Pons (tissue), 1 donor: ENCODE data around the gene YIPF2.
"Not testable (repeated sequence)": the region's sequence is repeated elsewhere in the genome, so short reads cannot be mapped to it uniquely, and the experiment has no call there.

ENCODE experiments used
- DNase-seq: peaks from one replicate; pipeline ENCODE4 v3.0.0-alpha.2; 2016; ENCODE audit warnings: low spot score

Gene YIPF2

DNA sequence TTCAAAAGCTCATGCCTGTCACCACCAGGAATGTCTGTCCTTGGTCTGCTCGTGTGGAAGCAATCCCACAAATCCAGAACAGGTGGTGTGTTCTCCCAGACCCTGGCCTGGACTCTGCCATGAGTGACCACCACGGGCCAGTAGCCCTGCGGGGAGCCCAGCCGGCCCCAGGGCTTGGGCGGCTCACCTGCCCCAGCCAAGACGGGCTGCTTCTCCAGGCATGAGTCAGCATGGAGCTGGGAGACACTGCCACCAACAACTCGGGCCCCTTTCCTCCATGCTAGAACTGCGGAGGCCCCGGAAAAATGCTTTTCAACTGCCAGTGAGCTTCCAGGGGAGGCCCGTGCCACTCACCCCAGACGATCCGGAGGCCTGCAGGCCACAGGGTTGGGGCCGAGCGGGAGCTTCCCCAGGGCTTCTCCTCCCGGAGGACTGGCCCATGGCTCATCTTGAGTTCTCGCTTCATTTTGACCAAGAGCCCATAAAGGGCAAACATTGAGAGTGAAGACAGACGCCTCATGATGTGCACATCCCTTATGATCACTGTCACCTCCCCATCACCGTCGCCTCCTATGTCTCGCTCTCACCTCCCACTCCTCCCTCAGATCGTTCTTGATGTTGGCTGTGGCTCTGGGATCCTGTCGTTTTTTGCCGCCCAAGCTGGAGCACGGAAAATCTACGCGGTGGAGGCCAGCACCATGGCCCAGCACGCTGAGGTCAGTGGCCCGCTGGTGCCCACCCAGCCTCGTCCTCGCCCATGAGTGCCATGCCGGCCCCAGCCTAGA is 16.7 kb downstream of the YIPF2 start:
- DNase-seq, result no peak

DNA sequence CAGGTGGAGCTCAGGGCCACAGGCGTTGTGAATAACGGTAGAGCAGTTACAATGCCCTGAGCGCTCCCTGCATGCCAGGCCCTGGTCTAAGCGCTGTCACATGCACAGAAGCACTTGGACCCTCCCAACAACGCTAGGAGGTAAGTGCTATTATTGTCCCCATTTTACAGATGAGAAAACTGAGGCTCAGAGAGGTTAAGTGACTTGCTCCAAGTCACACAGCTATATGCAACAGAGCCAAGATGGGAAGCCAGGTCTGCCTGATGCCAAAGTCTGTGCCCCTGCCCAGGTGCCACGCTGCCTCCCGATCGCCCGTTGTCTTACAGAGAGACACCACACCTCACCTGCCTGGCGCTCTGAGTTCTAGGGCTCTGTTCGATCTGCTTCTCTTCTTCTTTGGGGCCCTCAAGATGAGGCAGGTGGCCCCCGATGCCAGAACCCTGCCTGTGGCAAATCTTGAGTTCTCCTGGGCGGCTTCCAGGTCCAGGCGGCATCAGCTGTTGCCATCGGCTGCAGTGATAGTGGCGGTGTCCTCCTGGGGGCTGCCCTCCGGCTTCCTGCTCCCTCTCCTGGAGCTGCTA is 20.0 kb downstream of the YIPF2 start:
- no peak for DNase-seq

DNA sequence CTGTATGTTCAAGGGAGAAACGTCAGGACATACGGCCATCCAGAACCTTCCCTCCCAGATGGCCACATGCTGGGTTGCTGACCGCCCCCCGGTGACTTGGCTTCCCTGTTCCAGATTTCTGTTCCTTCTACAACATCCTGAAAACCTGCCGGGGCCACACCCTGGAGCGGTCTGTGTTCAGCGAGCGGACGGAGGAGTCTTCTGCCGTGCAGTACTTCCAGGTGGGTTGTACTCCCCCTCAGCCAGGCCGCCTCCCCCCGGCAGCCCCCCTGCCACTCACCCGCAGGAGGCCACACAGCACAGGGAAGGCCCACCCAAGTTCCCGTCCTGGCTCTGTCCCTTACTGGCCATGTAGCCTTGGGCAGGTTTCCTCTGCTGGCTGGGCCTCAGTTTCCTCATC is 20.5 kb downstream of the YIPF2 start:
- DNase-seq, result no peak

DNA sequence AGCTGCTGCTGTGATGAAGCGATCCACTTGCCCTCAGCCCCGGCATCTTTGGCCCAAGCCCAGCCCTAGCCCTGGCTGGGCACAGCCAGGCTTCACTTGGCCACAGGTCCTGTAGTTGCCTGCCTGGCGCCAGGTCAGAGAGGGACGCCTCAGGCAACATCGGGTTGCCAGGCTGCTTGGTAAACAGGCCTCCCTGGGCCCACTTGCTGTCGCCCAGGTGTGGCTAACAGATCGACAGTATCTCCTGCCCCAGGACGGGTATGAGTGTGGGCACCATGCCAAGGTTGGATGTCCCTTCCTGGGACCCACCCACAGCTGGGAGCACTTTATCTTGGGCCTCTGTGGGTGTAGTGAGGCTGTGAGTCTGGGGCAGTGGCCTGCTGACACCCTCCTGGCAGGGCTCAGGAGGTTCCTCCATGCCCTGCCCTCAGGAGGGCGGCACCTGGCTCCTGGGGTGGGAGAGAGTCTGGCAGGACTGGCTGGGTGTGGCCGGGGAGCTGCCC is 29.2 kb downstream of the YIPF2 start:
- peak; percentile 19 for DNase-seq

DNA sequence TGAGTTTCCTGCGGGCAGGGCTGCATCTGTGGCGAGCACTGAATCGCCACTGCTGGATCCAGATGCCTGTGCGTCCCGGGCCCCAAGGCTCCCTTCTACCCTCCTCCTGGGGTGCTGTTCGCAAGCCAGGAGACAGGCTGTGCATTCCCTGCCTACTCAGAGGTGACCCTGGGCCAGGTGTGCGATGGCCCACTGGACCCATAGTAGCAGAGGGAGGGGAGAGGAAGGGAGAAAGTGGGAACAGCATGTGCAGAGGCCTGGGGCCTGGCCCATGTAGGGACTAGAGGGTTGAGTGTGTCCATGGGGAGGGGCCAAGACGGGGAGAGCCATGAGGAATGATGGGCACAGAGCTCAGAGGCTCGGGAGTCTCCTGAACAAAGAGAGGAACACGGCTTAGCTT is 29.8 kb downstream of the YIPF2 start:
- no peak for DNase-seq

DNA sequence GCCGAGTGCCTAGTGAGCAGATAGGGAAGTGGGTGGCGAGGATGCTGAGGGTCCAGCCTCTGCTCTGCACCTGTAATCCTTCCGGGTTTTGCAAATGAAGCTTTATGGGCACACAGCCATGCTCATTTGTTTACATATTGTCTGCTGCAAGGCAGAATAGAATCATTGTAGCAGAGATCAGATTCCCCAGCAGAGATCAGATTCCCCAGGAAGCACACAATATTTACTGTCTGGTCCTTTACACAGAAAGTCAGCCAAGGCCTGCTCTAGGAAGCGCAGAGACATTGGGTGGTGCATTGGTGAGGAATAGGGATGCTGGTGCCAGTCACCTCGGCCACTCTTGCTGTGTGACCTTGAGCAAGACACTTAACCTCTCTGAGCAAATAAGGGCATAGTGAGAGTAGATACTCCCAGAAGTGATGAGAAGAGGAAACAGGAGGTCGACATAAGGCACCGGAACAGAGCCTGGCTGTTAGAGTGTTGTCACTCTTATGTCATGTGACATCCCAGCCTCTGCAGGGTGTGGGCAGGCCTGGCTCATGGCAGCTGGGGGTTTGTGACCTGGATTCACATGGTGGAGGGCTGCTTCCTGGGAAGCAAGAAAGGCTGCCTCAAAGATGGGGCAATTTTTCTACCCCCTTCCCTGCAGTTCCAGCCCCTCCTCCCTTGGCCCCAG is 31.4 kb downstream of the YIPF2 start:
- DNase-seq, result no peak

DNA sequence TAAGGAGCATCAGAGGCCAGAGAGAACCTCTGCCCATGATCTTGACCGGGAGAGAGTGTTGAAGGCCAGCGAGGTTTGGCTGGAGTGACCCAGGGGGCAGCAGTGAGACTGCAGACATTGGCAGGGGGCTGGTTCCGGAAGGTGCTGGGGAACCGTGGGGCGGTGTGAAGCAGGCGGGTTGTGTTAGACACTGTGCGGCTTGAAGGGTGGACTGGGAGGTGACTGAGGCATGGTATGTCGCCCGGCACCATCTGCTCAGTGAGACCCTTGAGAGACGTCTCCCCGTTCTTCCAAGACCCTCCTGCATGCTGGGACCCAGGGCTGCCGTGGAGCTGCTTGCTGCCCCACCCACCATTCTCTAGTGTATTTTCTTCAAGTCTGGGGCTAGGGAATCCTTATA is 32.5 kb downstream of the YIPF2 start:
- no peak for DNase-seq

DNA sequence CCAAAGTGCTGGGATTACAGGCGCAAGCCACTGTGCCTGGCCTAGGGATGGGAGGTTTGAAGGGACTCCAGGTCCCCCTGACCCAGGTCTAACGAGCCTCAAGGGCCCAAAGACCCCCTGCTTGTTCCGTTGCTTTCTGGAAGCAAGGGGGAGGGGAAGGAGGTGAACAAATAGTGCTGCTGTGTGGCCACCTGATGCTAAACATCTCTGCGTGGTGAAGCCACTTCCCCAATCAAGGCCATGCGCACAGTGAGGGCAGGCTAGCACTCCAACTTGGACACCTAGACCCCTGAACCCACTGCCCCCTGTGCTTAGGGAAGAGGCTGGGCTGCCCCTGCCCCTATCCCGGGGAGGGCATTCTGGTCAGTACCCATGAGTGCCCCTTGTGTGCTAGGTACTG is 33.1 kb downstream of the YIPF2 start:
- no peak for DNase-seq

DNA sequence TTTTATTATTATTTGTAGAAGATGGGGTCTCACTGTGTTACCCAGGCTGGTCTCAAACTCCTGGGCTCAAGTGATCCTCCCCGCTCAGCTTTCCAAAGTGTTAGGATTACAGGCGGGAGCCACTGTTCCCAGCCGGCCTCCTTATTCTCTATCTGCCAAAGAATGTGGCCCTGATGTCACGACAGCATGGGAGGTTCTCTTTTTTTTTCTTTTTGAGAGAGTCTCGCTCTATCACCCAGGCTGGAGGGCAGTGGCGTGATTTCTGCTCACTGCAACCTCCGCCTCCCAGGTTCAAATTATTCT is 33.6 kb downstream of the YIPF2 start:
- no peak for DNase-seq

DNA sequence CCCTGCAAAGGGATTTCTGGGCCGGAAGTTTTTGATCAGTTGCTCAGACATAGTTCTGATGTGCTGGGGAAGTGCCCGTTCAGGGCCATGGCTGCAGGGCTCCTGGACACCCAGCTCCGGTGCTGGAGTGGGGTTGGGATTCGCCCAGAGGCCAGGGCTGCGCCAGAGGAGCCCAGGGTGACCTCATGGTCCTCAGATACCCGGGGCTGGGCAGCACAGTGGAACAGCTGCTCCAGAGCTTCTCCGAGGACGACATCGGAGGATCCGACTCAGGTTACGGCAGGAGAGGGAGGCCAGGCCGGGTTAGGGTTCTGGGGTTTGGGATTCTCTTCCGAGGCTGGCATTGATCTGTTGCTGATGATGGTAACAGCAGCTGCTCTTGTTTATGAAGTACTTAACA is 36.2 kb downstream of the YIPF2 start:
- DNase-seq, result no peak

DNA sequence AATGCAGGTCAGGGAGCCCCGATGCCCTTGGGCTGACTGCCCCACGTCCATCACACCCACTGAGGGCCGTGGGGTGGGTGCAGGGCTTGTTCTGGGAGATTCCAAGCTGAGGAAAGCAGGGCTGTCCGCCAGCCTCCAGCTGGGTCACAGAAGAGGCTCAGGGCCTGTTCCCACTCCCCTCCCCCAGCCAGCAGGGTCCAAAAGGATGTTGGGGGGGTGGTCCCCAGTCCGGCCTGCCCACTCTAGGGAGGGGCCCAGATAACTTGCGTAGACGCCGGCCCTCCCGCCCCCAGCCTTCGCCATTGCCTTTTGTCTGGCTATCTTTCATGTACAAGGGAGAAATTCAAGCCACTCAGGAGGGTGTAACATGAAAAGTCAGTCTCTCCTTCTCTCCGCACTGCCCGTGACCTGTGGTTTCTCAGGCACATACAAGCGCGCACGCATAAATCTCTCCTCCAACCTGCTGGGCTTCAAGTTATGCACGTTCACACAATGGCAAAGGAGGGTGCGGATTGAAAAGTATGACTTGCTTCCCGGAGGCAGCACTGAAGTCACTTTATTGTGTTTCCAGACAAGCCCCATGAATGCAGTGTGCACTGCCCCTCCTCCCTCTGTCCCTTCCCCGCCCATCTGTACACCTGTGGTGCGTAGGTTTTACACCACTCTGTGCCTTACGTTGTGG is 36.9 kb downstream of the YIPF2 start:
- DNase-seq, result no peak

DNA sequence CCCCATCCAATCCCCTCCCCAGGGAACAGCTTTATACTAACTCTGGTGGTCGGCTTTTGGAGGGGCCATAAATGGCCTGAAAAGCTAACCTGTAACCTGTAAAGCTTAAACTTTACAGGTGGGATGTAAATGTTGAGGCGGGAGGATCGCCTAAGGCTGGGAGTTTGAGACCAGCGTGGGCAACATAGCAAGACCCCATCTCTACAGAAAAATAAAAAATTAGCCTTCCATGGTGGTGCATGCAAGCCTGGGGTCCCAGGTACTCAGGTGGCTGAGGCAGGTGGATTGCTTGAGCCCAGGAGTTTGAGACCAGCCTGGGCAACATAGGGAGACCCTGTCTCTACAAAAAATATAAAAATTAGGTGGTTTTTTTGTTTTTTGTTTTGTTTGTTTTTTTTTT is 38.6 kb downstream of the YIPF2 start:
- DNase-seq, result no peak

DNA sequence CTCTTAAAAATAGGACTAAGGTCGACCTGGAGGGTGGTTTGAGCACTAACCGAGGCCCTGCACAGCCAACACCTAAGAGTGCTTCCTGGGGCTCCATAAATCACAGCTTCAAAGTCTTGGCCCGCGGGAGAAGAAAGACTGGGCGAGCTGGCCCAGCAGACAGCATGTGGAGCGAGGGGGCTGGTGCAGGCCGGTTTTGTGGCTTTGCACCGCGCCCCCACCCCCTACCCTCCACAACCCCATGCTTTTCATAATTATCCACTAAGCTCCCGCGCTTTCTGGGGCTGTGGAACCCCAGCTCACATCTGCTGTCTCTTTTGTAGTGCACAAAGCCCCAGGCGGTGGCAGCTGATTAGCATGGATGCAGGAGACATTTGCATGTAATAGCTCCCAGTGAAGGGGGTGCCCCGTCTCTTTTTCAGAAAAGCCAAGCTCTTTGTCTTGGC is 40.0 kb downstream of the YIPF2 start:
- DNase-seq, result no peak

DNA sequence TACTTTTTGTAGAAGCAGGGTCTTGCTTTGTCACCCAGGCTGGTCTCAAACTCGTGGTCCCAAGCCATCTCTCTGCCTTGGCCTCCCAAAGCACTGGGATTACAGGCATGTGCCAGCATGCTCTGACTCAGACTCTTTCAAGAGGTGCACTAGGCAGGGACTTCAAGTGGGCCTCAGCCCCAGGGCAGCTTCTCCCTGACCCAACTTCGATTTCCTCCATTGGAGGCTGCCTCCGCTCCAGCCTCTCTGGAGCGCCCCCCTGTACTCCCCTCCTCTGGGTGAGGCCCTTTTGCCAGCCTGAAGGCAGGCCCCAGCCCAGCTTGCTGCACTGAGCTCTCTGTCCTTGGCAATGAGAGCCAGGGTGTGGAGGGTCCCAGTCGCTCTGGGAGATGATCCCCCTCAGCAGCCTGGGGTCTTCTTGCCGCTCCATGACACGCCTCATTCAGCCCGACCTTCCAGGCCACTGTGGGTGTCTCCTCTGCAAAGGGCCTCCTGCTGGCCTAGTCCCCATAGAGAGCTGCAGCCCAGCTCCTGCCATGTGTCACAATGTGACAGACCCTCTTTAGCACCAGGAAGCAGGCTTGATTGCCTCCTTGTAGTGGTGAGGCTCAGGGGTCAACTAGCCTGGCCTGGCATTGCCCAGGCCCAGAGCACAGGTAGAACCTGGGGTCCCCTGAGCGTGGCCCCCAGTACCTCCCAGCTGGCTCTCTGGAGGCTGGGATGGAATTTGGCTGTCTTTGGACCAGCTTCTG is 40.6 kb downstream of the YIPF2 start:
- DNase-seq, result no peak

DNA sequence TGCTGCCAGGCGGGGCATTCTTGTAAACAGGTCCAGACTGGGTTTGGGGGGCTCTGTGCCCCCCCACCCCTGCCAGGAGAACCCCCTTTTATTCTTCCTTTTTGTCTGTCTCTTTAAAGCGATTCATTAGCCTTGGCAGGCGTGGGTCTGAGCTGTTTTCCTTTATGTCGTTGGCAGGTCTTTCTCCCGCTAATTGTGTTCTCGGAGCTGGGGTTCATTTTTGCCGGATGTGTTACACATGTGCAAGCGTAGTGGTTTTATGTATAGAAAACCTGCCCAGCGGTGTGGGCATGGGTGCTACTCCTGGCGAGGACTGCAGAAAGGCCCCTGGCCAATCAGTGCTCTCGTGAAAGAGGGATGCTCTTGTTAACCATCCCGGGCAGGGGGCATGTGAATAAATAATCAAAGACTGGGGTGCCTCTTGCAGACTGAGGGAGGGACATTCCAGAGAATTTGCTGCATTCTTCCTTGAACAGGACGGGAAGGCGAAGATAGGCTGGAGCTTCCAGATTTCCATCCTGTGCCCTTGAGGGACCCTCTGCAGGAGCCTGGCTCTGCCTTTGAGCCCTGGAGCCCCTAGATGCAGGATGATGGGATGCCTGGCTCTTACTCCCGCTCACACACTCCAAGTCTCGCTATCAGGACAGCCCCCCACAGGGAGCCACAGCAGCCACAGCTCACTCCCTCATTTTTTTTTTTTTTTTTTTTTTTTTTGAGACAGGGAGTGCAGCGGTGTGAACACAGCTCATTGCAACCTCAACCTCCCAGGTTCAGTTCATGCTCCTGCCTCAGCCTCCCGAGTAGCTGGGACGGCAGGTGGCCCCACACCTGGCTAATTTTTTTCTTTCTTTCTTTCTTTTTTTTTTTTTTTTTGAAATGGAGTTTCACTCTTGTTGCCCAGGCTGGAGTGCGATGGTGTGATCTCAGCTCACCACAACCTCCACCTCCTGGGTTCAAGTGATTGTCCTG is 43.0 kb downstream of the YIPF2 start:
- DNase-seq, result no peak

DNA sequence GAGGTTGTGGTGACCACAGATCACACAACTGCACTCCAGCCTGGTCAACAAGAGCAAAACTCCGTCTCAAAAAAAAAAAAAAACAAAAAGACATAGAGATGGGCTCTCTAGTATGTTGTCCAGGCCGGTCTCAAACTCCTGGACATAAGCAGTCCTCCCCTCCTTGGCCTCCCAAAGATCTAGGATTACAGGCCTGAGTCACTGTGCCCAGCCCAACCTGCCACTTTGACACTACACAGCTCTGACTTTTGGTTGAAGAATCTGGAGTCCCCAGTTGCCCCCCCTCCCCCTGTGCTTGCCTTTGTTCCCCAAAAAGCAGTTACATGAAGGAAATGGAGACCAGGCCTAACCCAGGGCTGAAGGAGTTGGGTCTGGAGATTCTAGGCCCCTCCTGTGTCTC is 44.2 kb downstream of the YIPF2 start:
- no peak for DNase-seq

DNA sequence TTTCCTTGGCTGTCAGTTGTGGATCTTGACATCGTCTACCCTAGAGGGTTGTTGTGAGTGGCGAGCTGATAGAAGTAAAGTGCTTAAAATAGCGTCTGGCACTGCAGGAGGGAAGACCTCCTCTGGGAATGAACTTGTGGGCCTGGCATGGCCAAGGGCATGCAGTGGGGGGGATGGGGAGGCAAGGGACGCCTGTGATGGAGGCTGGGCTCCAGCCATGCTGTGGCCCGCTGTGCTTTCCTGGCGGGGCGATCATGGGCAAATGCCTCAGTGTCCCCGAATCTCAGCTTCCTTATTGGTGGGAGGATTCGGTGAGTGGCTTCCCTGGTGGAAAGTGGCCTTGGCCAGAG is 46.4 kb downstream of the YIPF2 start:
- no peak for DNase-seq

DNA sequence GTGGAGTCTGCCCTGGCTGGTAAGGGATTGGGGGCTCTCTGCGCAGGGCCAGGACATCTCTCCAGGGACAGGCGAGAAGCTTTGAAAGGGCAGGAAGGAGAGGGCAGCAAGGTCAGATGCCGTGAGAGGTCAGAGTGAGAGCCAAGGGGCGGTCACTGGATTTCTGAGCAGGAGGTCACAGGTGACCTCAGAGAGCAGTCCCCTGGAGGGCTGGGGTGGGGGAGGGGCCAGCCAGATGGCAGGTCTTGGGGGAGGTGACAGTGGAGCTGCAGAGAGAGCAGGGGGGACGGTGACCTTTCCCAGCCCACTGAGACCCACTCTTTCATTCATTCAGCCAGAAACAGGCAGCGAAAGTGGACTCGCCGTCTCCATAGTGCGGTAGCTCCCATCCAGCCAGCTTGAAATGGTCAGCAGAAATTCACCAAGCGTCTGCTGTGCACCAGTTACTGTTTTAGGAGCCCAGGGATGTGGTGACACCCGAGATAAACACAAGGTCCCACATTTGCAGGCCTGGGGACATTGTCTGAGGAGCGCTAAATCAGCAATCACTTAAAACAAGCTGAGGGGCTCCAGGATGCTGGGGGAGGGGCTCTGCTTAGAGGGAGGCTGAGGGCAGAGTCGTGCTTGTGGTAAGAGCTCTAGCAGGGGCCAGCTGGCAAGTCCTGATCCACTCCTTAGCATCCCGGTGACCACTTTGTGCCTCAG is 46.9 kb downstream of the YIPF2 start:
- no peak for DNase-seq

DNA sequence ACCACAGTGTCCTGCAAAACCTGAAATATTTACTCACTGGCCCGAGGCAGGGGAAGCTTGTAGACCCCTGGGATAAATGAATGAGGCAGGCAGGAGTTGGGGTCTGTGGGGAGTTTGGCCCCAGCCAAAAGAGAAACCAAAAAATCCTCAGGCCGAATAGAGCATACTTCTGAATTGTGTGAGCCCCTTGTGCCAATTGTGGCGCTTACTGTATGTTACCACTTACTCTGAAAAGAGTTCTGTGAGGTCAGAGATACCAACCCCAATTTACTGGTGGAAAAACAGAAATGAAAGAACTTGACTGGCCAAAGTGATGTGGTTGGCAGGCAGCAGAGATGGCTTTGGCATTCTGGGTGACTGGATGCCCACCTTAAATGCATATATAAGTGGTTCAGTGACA is 50.2 kb downstream of the YIPF2 start:
- DNase-seq, result no peak

DNA sequence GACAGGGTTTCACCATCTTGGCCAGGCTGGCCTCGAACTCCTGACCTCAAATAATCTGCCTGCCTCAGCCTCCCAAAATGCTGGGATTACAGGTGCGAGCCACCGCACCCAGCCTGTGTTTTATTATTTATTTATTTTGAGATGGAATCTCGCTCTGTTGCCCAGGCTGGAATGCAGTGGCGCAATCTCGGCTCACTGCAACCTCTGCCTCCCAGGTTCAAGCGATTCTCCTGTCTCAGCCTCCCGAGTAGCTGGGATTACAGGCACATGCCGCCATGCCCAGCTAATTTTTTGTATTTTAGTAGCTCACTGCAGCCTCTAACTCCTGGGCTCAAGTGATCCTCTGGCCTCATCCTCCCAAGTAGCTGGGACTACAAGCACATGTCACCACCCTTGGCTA is 50.8 kb downstream of the YIPF2 start:
- DNase-seq, result not testable (repeated sequence)
